Measurements from ENCODE around the gene PLCB2. TPM values are rescaled to one million over a fixed set of nuclear protein-coding genes. Genes with fewer than 3 reads are reported as not detected.

Gene PLCB2
- total RNA-seq, 1 donor from 2014 or later: not detected

DNA sequence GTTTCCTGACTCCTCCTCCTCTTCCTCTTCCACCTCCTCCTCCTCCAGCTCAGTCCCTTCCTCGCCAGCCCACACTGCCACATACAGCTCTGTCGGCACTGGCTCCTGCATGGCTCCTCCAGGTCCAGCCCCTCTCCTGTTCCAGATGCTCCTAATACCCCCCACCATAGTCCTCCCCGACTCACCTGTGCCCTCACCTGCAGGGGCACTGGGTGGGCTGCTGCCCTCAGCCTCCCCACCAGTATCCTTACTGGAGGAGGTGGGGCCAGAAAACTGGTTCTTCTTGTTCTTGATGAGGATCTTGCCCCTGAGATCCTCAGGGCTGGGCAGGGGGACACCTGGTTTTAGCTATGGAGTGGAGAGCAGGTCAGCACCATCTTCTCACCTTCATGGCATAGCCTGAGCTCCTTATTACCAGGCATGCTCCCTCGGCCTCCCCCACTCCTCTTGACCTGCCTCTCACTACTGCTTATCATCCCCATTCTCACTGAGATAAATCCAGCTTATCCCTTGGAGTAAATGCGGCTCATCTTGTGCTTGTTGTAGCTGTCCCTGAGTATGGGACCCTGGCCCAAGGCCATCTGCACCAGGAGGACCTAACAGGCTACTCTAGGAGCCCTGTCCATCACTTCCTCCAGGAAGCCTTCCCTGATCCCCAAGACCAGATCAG is 11.0 kb downstream of the PLCB2 start:
- TF ChIP-seq, protein P1, sequence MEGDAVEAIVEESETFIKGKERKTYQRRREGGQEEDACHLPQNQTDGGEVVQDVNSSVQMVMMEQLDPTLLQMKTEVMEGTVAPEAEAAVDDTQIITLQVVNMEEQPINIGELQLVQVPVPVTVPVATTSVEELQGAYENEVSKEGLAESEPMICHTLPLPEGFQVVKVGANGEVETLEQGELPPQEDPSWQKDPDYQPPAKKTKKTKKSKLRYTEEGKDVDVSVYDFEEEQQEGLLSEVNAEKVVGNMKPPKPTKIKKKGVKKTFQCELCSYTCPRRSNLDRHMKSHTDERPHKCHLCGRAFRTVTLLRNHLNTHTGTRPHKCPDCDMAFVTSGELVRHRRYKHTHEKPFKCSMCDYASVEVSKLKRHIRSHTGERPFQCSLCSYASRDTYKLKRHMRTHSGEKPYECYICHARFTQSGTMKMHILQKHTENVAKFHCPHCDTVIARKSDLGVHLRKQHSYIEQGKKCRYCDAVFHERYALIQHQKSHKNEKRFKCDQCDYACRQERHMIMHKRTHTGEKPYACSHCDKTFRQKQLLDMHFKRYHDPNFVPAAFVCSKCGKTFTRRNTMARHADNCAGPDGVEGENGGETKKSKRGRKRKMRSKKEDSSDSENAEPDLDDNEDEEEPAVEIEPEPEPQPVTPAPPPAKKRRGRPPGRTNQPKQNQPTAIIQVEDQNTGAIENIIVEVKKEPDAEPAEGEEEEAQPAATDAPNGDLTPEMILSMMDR (IDR thresholded peaks at IDR 0.05; ENCODE audit: insufficient read depth, low read length, severe bottlenecking): no peak
- no peak for FAIRE-seq

DNA sequence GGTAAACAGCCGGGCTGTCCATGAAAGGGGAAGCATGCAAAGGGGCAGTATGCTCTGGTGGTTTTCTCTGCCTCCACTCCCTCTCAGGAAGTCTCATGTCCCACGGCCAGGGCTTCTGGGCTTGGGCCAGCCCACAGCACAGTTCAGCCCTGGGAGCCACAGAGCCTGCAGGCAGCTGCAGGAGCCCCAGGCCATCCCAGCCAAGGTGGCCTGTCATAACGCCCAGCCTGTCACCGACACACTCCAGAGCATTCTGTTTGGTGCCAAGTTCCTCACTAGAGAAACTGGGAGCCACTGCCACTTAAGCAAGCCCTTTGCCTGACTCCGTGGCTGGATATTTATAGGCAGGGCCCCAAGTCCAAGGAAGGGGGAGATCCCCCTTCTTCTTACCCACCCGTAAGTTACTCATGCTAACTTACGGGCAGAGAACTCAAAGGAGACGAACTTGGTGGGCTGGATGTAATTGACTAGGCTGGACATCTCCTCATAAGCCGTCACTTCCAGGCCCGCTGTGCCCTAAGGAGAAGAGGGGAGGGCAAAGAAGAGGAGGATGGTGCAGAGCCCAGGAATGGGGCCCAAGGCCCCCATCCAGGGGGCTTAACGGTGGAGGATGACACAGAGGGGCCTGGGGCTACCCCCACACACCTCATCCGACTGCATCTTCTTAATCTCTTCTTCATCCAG is 11.7 kb downstream of the PLCB2 start:
- H3K36me3 ChIP-seq (ENCODE audit: control insufficient read depth, insufficient read depth, low read length): no peaks in the 10 kb centered on the region
- peaks cover 8% of the 10 kb centered on the region for H3K27me3 ChIP-seq (ENCODE audit: control insufficient read depth, insufficient read depth, low read length)
- H3K4me3 ChIP-seq (ENCODE audit: low read depth, low read length): no peak overlapping the region
- DNase-seq (ENCODE audit: low read depth) (no peak), FAIRE-seq (no peak)
- TF ChIP-seq, protein P1 (IDR thresholded peaks at IDR 0.05; ENCODE audit: insufficient read depth, low read length, severe bottlenecking): no peak

More for the DNA sequence above, 11.0 kb downstream of the PLCB2 start:
- Histone ChIP-seq H3K4me3 (ENCODE audit: low read depth, low read length) (no peak overlapping the region), H3K27me3 (ENCODE audit: control insufficient read depth, insufficient read depth, low read length) (peaks cover 8% of the 10 kb centered on the region), H3K36me3 (ENCODE audit: control insufficient read depth, insufficient read depth, low read length) (no peaks in the 10 kb centered on the region)
- DNase-seq (ENCODE audit: low read depth): no peak

DNA sequence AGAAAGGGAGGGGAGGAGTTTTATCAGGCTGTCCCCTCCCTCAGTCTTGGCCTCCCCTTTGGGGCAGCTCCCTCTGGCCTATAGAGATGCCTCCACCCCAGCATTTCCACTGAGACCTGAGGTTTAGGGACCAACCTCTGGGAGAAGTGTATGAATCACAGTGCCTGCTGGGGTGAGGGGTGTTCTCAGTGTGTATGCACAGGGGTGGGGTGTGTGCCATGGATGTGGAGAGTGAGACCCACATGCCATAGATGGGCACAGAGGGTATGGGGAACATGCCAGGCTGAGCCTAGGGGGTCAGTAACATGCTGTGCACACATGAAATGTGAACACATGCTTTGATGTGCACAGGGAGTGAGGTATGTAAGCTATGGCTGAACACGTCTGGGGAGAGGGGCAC is 12.4 kb downstream of the PLCB2 start:
- FAIRE-seq (no peak), DNase-seq (ENCODE audit: low read depth) (no peak)
- TF ChIP-seq, protein P1 (IDR thresholded peaks at IDR 0.05; ENCODE audit: insufficient read depth, low read length, severe bottlenecking): no peak
- Histone ChIP-seq H3K27me3 (ENCODE audit: control insufficient read depth, insufficient read depth, low read length) (peaks cover 8% of the 10 kb centered on the region), H3K36me3 (ENCODE audit: control insufficient read depth, insufficient read depth, low read length) (no peaks in the 10 kb centered on the region), H3K4me3 (ENCODE audit: low read depth, low read length) (no peak overlapping the region)

DNA sequence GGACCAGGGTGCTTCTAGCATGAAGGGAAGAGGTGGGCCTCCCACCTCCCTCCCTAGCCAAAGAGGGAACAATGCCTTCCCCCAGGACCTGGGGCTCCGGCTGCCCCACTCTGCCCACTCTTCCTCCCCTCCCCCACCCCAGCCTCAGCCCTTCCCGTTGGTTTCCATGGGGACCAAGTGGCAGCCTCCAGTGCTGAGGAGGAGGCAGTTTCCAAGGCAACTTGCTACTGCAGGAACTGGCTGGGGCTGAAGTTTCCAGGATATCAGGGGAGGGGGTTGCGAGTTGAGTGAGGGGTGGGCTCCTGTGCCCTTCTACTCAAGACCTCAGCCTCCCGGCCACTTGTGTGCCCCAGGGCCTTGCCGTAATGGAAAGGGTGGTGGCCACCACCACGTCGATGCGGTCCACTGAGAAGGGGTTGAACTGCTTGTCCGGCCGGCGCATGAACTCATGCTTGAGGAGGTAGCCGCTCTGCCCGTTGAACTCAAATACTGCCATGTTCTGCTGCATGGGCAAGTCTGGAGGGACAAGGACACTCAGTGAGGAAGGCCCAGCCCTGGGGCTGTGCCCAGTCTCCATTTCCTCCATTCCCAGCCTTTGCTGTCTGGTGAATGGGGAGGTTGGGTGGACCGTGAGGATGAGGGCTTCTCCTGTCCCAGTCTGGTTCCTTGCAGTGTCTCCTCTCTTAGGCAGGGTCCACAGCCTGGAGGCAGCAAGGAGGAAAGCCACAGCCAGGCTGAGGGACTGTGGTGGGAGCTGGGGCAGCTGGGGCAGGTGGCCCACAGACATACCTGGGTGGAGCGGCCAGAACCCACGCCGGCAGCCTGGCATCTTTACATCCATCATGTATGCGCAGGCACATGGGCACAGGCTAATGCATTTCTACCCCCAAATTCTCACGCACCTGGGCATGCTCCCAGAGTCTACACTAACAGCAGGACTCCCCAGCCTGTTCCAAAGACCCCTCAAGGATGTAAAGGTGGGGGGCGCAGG is 13.5 kb downstream of the PLCB2 start:
- FAIRE-seq: no peak
- TF ChIP-seq, protein P1 (IDR thresholded peaks at IDR 0.05; ENCODE audit: insufficient read depth, low read length, severe bottlenecking): no peak
- H3K27me3 ChIP-seq (ENCODE audit: control insufficient read depth, insufficient read depth, low read length): peaks cover 8% of the 10 kb centered on the region
- no peak overlapping the region for H3K4me3 ChIP-seq (ENCODE audit: low read depth, low read length)
- no peak for DNase-seq (ENCODE audit: low read depth)
- H3K36me3 ChIP-seq (ENCODE audit: control insufficient read depth, insufficient read depth, low read length): no peaks in the 10 kb centered on the region

DNA sequence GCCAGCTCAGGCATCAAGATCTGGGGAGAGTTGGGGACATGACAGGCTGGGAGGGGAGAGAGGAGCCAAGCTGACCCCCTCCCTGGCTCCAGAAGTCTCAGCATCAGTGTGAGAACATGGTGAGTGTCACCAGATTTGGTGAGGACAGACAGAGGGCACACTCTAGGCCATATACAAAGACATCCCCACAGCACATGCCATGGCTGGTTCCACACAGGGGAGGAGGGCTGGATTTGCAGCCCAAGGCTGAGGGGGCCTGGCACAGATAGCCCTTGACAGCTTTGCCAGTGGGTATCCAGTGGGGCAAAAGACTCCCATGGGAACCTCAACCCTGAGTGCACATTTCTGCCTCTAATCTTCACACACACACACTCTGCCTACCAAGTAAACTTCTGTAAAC is 14.7 kb downstream of the PLCB2 start:
- Histone ChIP-seq H3K36me3 (ENCODE audit: control insufficient read depth, insufficient read depth, low read length) (no peaks in the 10 kb centered on the region), H3K27me3 (ENCODE audit: control insufficient read depth, insufficient read depth, low read length) (peaks cover 8% of the 10 kb centered on the region), H3K4me3 (ENCODE audit: low read depth, low read length) (no peak overlapping the region)
- FAIRE-seq (peak; percentile 18), DNase-seq (ENCODE audit: low read depth) (no peak)
- TF ChIP-seq, protein P1 (IDR thresholded peaks at IDR 0.05; ENCODE audit: insufficient read depth, low read length, severe bottlenecking): no peak
